Peyer's patch (tissue), 4 donors: ENCODE results near the gene CDHR5.

Source experiments
- POLR2A ChIP-seq, 2 donors: fragments of 450-650 bp; IDR thresholded peaks; one replicate each; pipeline ENCODE4 v1.5.1; 2017; ENCODE audit warnings: antibody characterized with exemption in 2 of 2, mild to moderate bottlenecking in 2 of 2, moderate library complexity in 2 of 2
- TF ChIP-seq, protein P1 (sequence below), 6 experiments: fragments of 450-650 bp in 4 of 6; fragments of 200-600 bp in 2 of 6; sonication (generic) in 1 of 6; IDR thresholded peaks; one replicate each; pipeline ENCODE4 v1.5.1; 2017 to 2019; ENCODE audit warnings: antibody characterized with exemption in 6 of 6, mild to moderate bottlenecking in 3 of 6, moderate library complexity in 1 of 6

DNA sequence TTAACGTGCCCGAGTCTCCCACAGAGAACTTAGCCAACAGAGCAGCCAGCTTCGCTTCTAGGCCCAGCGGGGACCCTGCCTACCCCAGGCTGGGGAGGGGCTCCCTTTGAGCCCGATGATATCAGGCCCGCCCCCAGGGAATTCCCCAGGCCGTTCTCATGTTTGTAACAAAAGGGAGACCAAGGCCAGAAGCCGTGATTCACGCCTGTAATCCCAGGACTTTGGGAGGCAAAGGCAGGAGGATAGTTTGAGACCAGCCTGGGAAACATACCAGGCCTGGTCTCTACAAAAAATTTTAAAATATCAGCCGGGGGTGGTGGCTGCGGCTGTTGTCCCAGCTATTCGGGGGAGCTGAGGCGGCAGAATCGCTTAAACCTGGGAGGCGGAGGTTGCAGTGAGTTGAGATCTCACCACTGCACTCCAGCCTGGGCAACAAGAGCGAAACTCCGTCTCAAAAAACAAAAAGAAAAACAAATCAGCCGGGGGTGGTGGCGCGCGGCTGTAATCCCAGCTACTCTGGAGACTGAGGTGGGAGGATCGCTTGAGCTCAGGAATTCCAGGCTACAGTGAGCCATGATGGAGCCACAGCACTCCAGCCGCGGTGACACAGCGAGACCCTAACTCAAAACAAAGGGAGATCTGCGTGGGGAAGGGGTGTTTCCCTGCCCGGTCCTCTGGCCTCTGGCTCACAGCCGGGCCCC lies 14.0 kb upstream of the CDHR5 start:
- TF ChIP-seq, protein P1, sequence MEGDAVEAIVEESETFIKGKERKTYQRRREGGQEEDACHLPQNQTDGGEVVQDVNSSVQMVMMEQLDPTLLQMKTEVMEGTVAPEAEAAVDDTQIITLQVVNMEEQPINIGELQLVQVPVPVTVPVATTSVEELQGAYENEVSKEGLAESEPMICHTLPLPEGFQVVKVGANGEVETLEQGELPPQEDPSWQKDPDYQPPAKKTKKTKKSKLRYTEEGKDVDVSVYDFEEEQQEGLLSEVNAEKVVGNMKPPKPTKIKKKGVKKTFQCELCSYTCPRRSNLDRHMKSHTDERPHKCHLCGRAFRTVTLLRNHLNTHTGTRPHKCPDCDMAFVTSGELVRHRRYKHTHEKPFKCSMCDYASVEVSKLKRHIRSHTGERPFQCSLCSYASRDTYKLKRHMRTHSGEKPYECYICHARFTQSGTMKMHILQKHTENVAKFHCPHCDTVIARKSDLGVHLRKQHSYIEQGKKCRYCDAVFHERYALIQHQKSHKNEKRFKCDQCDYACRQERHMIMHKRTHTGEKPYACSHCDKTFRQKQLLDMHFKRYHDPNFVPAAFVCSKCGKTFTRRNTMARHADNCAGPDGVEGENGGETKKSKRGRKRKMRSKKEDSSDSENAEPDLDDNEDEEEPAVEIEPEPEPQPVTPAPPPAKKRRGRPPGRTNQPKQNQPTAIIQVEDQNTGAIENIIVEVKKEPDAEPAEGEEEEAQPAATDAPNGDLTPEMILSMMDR (IDR thresholded peaks at IDR 0.05) = no peak
- TF ChIP-seq POLR2A (IDR thresholded peaks at IDR 0.05) = no peak
